SK-N-DZ (cell line): ENCODE measurements around the gene VKORC1L1. TPM values are rescaled to one million over a fixed set of nuclear protein-coding genes. Genes with fewer than 3 reads are reported as not detected.
"Not testable (repeated sequence)": the region's sequence is repeated elsewhere in the genome, so short reads cannot be mapped to it uniquely, and the experiment has no call there.

Source experiments
- DNase-seq: peaks from one replicate; pipeline ENCODE4 v3.0.0-alpha.2; 2015; ENCODE audit warnings: low spot score
- polyA plus RNA-seq, 2 experiments: library from polyadenylated mRNA; depleted of rRNA; stranded (reverse); fragments of >200 nt; gene quantifications; 2 replicates each; pipeline ENCODE4 v1.2.3, GENCODE V29; 2014

Gene VKORC1L1
- polyA plus RNA-seq (2014; cell fraction: cytosol; rRNA removed), result 19.2 and 20.7 TPM in 2 replicates
- 3.8 and 6.5 TPM in 2 replicates for polyA plus RNA-seq (2014; cell fraction: nucleus; rRNA removed)

GRCh38 chr7:65872776-65873581 lies at the start of gene VKORC1L1:
VKORC1L1 (plus strand) TSS chr7:65873074; CDS start chr7:65873372, 298 bp downstream.
- peak; percentile 88 for DNase-seq

GRCh38 chr7:65827366-65827765 lies 45.5 kb upstream of the VKORC1L1 start:
- DNase-seq, result no peak

- no peak for DNase-seq
These were observed 40.6 kb upstream of the VKORC1L1 start for GRCh38 chr7:65832281-65832680.

- not testable (repeated sequence) for DNase-seq
These were observed 36.2 kb upstream of the VKORC1L1 start for GRCh38 chr7:65836684-65837083.

- not testable (repeated sequence) for DNase-seq
These were observed 35.3 kb upstream of the VKORC1L1 start for GRCh38 chr7:65837541-65837956.

GRCh38 chr7:65839846-65840245 lies 33.0 kb upstream of the VKORC1L1 start:
- no peak for DNase-seq

- DNase-seq, result no peak
These were observed 32.4 kb upstream of the VKORC1L1 start for GRCh38 chr7:65840446-65840845.

- not testable (repeated sequence) for DNase-seq
These were observed 29.3 kb upstream of the VKORC1L1 start for GRCh38 chr7:65843616-65844015.

- DNase-seq, result no peak
These were observed 26.8 kb upstream of the VKORC1L1 start for GRCh38 chr7:65846008-65846570.

- DNase-seq, result not testable (repeated sequence)
These were observed 19.4 kb upstream of the VKORC1L1 start for GRCh38 chr7:65853426-65853825.

GRCh38 chr7:65853892-65854291 lies 19.0 kb upstream of the VKORC1L1 start:
- not testable (repeated sequence) for DNase-seq

GRCh38 chr7:65857321-65857894 lies 15.5 kb upstream of the VKORC1L1 start:
- not testable (repeated sequence) for DNase-seq

- not testable (repeated sequence) for DNase-seq
These were observed 14.2 kb upstream of the VKORC1L1 start for GRCh38 chr7:65858660-65859059.

GRCh38 chr7:65866244-65866643 lies 6.6 kb upstream of the VKORC1L1 start:
- not testable (repeated sequence) for DNase-seq

GRCh38 chr7:65867681-65868080 lies 5.2 kb upstream of the VKORC1L1 start:
- DNase-seq, result not testable (repeated sequence)

- DNase-seq, result not testable (repeated sequence)
These were observed 3.6 kb upstream of the VKORC1L1 start for GRCh38 chr7:65869312-65869711.

- not testable (repeated sequence) for DNase-seq
These were observed 1.4 kb upstream of the VKORC1L1 start for GRCh38 chr7:65871451-65871850.

- DNase-seq, result peak; percentile 12
These were observed 814 bp downstream of the VKORC1L1 start for GRCh38 chr7:65873582-65874193.

GRCh38 chr7:65875715-65876114 lies 2.8 kb downstream of the VKORC1L1 start:
- not testable (repeated sequence) for DNase-seq

- not testable (repeated sequence) for DNase-seq
These were observed 6.6 kb downstream of the VKORC1L1 start for GRCh38 chr7:65879292-65880153.

GRCh38 chr7:65880242-65880641 lies 7.4 kb downstream of the VKORC1L1 start:
- DNase-seq, result not testable (repeated sequence)
